Left lung (tissue), 10 donors: Measurements from ENCODE around the gene SERPINH1. TPM values are rescaled to one million over a fixed set of nuclear protein-coding genes. Genes with fewer than 3 reads are reported as not detected.

ENCODE experiments used
- ATAC-seq: fragments of 200-7000 bp; cut with Tn5 transposase; one replicate; pipeline ENCODE4 v1.9.1; 2020; ENCODE audit warnings: moderate library complexity
- DNase-seq, 4 donors: peaks; one replicate each; pipeline ENCODE4 v3.0.0-alpha.2; 2013 to 2020
- H3K27ac ChIP-seq, 2 donors: fragments of 200-600 bp; sonication (generic) in 1 of 2; one replicate each; pipeline versions ENCODE4 v1.5.0 to v1.8.0; 2020 to 2021
- H3K27me3 ChIP-seq, 2 donors: fragments of 200-600 bp; sonication (generic) in 1 of 2; one replicate each; pipeline versions ENCODE4 v1.5.0 to v1.8.0; 2020 to 2021
- H3K36me3 ChIP-seq, 2 donors: fragments of 200-600 bp; sonication (generic) in 1 of 2; one replicate each; pipeline versions ENCODE4 v1.5.0 to v1.8.0; 2020 to 2021
- H3K4me1 ChIP-seq, 2 donors: fragments of 200-600 bp; one replicate each; pipeline ENCODE4 v1.8.0; 2021
- H3K4me3 ChIP-seq, 2 donors: fragments of 200-600 bp; sonication (generic) in 1 of 2; one replicate each; pipeline versions ENCODE4 v1.5.0 to v1.8.0; 2020 to 2021; ENCODE audit warnings: mild to moderate bottlenecking in 1 of 2
- H3K9me3 ChIP-seq, 2 donors: fragments of 200-600 bp; sonication (generic) in 1 of 2; one replicate each; pipeline versions ENCODE4 v1.5.0 to v1.8.0; 2020 to 2021
- CTCF ChIP-seq, 2 donors: fragments of 200-600 bp; sonication (generic) in 1 of 2; IDR thresholded peaks; one replicate each; pipeline versions ENCODE4 v1.5.0 to v1.8.0; 2021; ENCODE audit warnings: antibody characterized with exemption in 2 of 2
- intact Hi-C, 2 donors: fragments of 100-400 bp; cut with DNase I; formaldehyde crosslinking; loops; one replicate each; pipeline versions ENCODE4 v1.11.2 to v1.14.2; 2022
- polyA plus RNA-seq, 6 donors: library from polyadenylated mRNA; unstranded; fragments of 120-200 nt; gene quantifications; one replicate each; pipeline ENCODE4 v1.2.1, GENCODE V29; 2013; ENCODE audit not compliant: insufficient read length in 6 of 6
- total RNA-seq, 2 donors: library from RNA; stranded (reverse); fragmentation: NEBNext Ultra II Directional; extraction: Animal tissue kit (Norgen Biotek cat#: 25700); gene quantifications; one replicate each; pipeline ENCODE4 v1.2.1, GENCODE V29; 2021
- donor health status: DM: no; HTN: yes; CAD: no.
- donor health status: DM: no; HTN: no; CAD: no.

The SERPINH1 gene
- total and polyA plus RNA-seq, 8 donors: 358 to 538 (median 458) TPM

GRCh38 chr11:75611823-75612222 lies 49.8 kb downstream of the SERPINH1 start:
- no peak for ATAC-seq
- intact Hi-C loops: no loop called here
- Histone ChIP-seq H3K27me3 (no peaks in the 10 kb centered on the region), H3K4me3 (no peak overlapping the region), H3K4me1 (no peaks in the 10 kb centered on the region), H3K9me3 (no peaks in the 10 kb centered on the region), H3K36me3 (no peaks in the 10 kb centered on the region), H3K27ac (no peak overlapping the region)
- no peak for TF ChIP-seq CTCF (IDR thresholded peaks at IDR 0.05)
- no peak for DNase-seq

GRCh38 chr11:75615751-75616150 lies 53.7 kb downstream of the SERPINH1 start:
- DNase-seq (peak in 1 of 4 donors; percentile 52), ATAC-seq (no peak)
- Histone ChIP-seq H3K4me1 (no peaks in the 10 kb centered on the region), H3K27ac (no peak overlapping the region), H3K9me3 (no peaks in the 10 kb centered on the region), H3K36me3 (no peaks in the 10 kb centered on the region), H3K27me3 (no peaks in the 10 kb centered on the region), H3K4me3 (no peak overlapping the region)
- intact Hi-C loops: no loop called here
- no peak for TF ChIP-seq CTCF (IDR thresholded peaks at IDR 0.05)

GRCh38 chr11:75616281-75616680 lies 54.2 kb downstream of the SERPINH1 start:
- Histone ChIP-seq H3K9me3 (no peaks in the 10 kb centered on the region), H3K36me3 (no peaks in the 10 kb centered on the region), H3K27ac (no peak overlapping the region), H3K4me1 (no peaks in the 10 kb centered on the region), H3K27me3 (no peaks in the 10 kb centered on the region), H3K4me3 (no peak overlapping the region)
- no peak for TF ChIP-seq CTCF (IDR thresholded peaks at IDR 0.05)
- DNase-seq: no peak
- intact Hi-C loops: no loop called here
- no peak for ATAC-seq

Other genes starting within 250 kb of the SERPINH1 start
- 100 to 1,000 TPM; 112 to 150 TPM for gene ARRB1, start 210.6 kb upstream of the SERPINH1 start, total RNA-seq
- gene ARRB1, start 210.6 kb upstream of the SERPINH1 start, polyA plus RNA-seq: 10 to 100 TPM; 41.7 to 72.1 (median 57.2) TPM
- gene RPS3, start 162.7 kb upstream of the SERPINH1 start, total RNA-seq: 1,000 to 10,000 TPM; 1,943 to 2,064 TPM
- 1,000 to 10,000 TPM; 3,080 to 3,888 (median 3,783) TPM for gene RPS3, start 162.7 kb upstream of the SERPINH1 start, polyA plus RNA-seq
- 1 to 10 TPM; 1.4 to 2.1 TPM for gene KLHL35, start 129.1 kb upstream of the SERPINH1 start, total RNA-seq
- gene KLHL35, start 129.1 kb upstream of the SERPINH1 start, polyA plus RNA-seq: 1 to 10 TPM; 1.1 to 2.0 (median 1.2) TPM
- 10 to 100 TPM; 10.5 to 15.5 TPM for gene GDPD5, start 36.3 kb upstream of the SERPINH1 start, total RNA-seq
- gene GDPD5, start 36.3 kb upstream of the SERPINH1 start, polyA plus RNA-seq: 10 to 100 TPM; 24.0 to 34.8 (median 28.4) TPM
- gene MAP6, start 106.8 kb downstream of the SERPINH1 start, total RNA-seq: 1 to 10 TPM; 5.9 to 6.6 TPM
- gene MAP6, start 106.8 kb downstream of the SERPINH1 start, polyA plus RNA-seq: 1 to 10 TPM; 7.0 to 9.8 (median 8.7) TPM
- not detected for gene MOGAT2, start 155.6 kb downstream of the SERPINH1 start, total RNA-seq
- gene MOGAT2, start 155.6 kb downstream of the SERPINH1 start, polyA plus RNA-seq: not detected
- gene DGAT2, start 206.5 kb downstream of the SERPINH1 start, total RNA-seq: 10 to 100 TPM in 1 of 2 donors, 1 to 10 TPM in 1; 8.1 to 14.9 TPM
- gene DGAT2, start 206.5 kb downstream of the SERPINH1 start, polyA plus RNA-seq: 1 to 10 TPM; 1.2 to 1.7 (median 1.4) TPM